ENCODE results near the gene RNF213.

Gene RNF213

GRCh38 chr17:80349751-80350150, 89.1 kb downstream of the RNF213 start:
- Histone ChIP-seq H3K9me3 (ENCODE audit: low read length) (no peaks in the 10 kb centered on the region), H3K9ac (ENCODE audit: low read length) (no peak overlapping the region)

GRCh38 chr17:80352216-80352895, 91.7 kb downstream of the RNF213 start:
- H3K9me3 ChIP-seq (ENCODE audit: low read length) = no peaks in the 10 kb centered on the region
- no peaks in the 10 kb centered on the region for H3K27me3 ChIP-seq (ENCODE audit: control insufficient read depth in 1 of 2, insufficient read depth in 2 of 2, low read length in 2 of 2)
- no peaks in the 10 kb centered on the region for H3K4me1 ChIP-seq (ENCODE audit: insufficient read depth, low read length)
- peaks cover 81% of the 10 kb centered on the region for H3K36me3 ChIP-seq (ENCODE audit: insufficient read depth, low read length)
- no peak overlapping the region for H3K9ac ChIP-seq (ENCODE audit: low read length)
- H3K4me3 ChIP-seq (ENCODE audit: low read depth in 1 of 2, low read length in 2 of 2) = no peak overlapping the region
- no peak overlapping the region for H3K27ac ChIP-seq (ENCODE audit: low read depth, low read length)

More at GRCh38 chr17:80349751-80350150, 89.1 kb downstream of the RNF213 start:
- Histone ChIP-seq H3K4me1 (ENCODE audit: insufficient read depth, low read length) (no peaks in the 10 kb centered on the region), H3K4me3 (ENCODE audit: low read depth in 1 of 2, low read length in 2 of 2) (no peak overlapping the region), H3K27me3 (ENCODE audit: control insufficient read depth in 1 of 2, insufficient read depth in 2 of 2, low read length in 2 of 2) (no peaks in the 10 kb centered on the region), H3K27ac (ENCODE audit: low read depth, low read length) (no peak overlapping the region), H3K36me3 (ENCODE audit: insufficient read depth, low read length) (peaks cover 92% of the 10 kb centered on the region)

- no peaks in the 10 kb centered on the region for H3K9me3 ChIP-seq (ENCODE audit: low read length)
These were observed 92.5 kb downstream of the RNF213 start for GRCh38 chr17:80352991-80353665.

GRCh38 chr17:80353718-80354275, 93.1 kb downstream of the RNF213 start:
- no peaks in the 10 kb centered on the region for H3K9me3 ChIP-seq (ENCODE audit: low read length)
- no peaks in the 10 kb centered on the region for H3K4me1 ChIP-seq (ENCODE audit: insufficient read depth, low read length)
- no peak overlapping the region for H3K4me3 ChIP-seq (ENCODE audit: low read depth in 1 of 2, low read length in 2 of 2)
- H3K27ac ChIP-seq (ENCODE audit: low read depth, low read length) = no peak overlapping the region
- peaks cover 78% of the 10 kb centered on the region for H3K36me3 ChIP-seq (ENCODE audit: insufficient read depth, low read length)
- H3K27me3 ChIP-seq (ENCODE audit: control insufficient read depth in 1 of 2, insufficient read depth in 2 of 2, low read length in 2 of 2) = no peaks in the 10 kb centered on the region
- H3K9ac ChIP-seq (ENCODE audit: low read length) = no peak overlapping the region

More at GRCh38 chr17:80352991-80353665, 92.5 kb downstream of the RNF213 start:
- H3K36me3 ChIP-seq (ENCODE audit: insufficient read depth, low read length) = peaks cover 81% of the 10 kb centered on the region
- no peak overlapping the region for H3K27ac ChIP-seq (ENCODE audit: low read depth, low read length)
- no peak overlapping the region for H3K4me3 ChIP-seq (ENCODE audit: low read depth in 1 of 2, low read length in 2 of 2)
- no peaks in the 10 kb centered on the region for H3K27me3 ChIP-seq (ENCODE audit: control insufficient read depth in 1 of 2, insufficient read depth in 2 of 2, low read length in 2 of 2)
- no peaks in the 10 kb centered on the region for H3K4me1 ChIP-seq (ENCODE audit: insufficient read depth, low read length)
- no peak overlapping the region for H3K9ac ChIP-seq (ENCODE audit: low read length)

GRCh38 chr17:80354336-80354735, 93.7 kb downstream of the RNF213 start:
- Histone ChIP-seq H3K4me1 (ENCODE audit: insufficient read depth, low read length) (no peaks in the 10 kb centered on the region), H3K27me3 (ENCODE audit: control insufficient read depth in 1 of 2, insufficient read depth in 2 of 2, low read length in 2 of 2) (no peaks in the 10 kb centered on the region), H3K36me3 (ENCODE audit: insufficient read depth, low read length) (peaks cover 81% of the 10 kb centered on the region), H3K9me3 (ENCODE audit: low read length) (no peaks in the 10 kb centered on the region), H3K4me3 (ENCODE audit: low read depth in 1 of 2, low read length in 2 of 2) (no peak overlapping the region), H3K27ac (ENCODE audit: low read depth, low read length) (no peak overlapping the region), H3K9ac (ENCODE audit: low read length) (no peak overlapping the region)

GRCh38 chr17:80356231-80356856, 95.7 kb downstream of the RNF213 start:
- Histone ChIP-seq H3K4me3 (ENCODE audit: low read depth in 1 of 2, low read length in 2 of 2) (no peak overlapping the region), H3K9me3 (ENCODE audit: low read length) (no peaks in the 10 kb centered on the region), H3K36me3 (ENCODE audit: insufficient read depth, low read length) (peaks cover 83% of the 10 kb centered on the region), H3K27ac (ENCODE audit: low read depth, low read length) (no peak overlapping the region), H3K4me1 (ENCODE audit: insufficient read depth, low read length) (no peaks in the 10 kb centered on the region), H3K27me3 (ENCODE audit: control insufficient read depth in 1 of 2, insufficient read depth in 2 of 2, low read length in 2 of 2) (no peaks in the 10 kb centered on the region), H3K9ac (ENCODE audit: low read length) (no peak overlapping the region)

- Histone ChIP-seq H3K27me3 (ENCODE audit: control insufficient read depth in 1 of 2, insufficient read depth in 2 of 2, low read length in 2 of 2) (no peaks in the 10 kb centered on the region), H3K27ac (ENCODE audit: low read depth, low read length) (no peak overlapping the region), H3K36me3 (ENCODE audit: insufficient read depth, low read length) (peaks cover 79% of the 10 kb centered on the region), H3K9ac (ENCODE audit: low read length) (no peak overlapping the region), H3K9me3 (ENCODE audit: low read length) (no peaks in the 10 kb centered on the region), H3K4me1 (ENCODE audit: insufficient read depth, low read length) (peaks cover 1% of the 10 kb centered on the region), H3K4me3 (ENCODE audit: low read depth in 1 of 2, low read length in 2 of 2) (no peak overlapping the region)
These were observed 97.5 kb downstream of the RNF213 start for GRCh38 chr17:80358131-80358530.

- Histone ChIP-seq H3K9ac (ENCODE audit: low read length) (no peak overlapping the region), H3K27me3 (ENCODE audit: control insufficient read depth in 1 of 2, insufficient read depth in 2 of 2, low read length in 2 of 2) (no peaks in the 10 kb centered on the region), H3K27ac (ENCODE audit: low read depth, low read length) (no peak overlapping the region), H3K36me3 (ENCODE audit: insufficient read depth, low read length) (peaks cover 79% of the 10 kb centered on the region), H3K4me1 (ENCODE audit: insufficient read depth, low read length) (peaks cover 7% of the 10 kb centered on the region), H3K9me3 (ENCODE audit: low read length) (no peaks in the 10 kb centered on the region), H3K4me3 (ENCODE audit: low read depth in 1 of 2, low read length in 2 of 2) (no peak overlapping the region)
These were observed 98.2 kb downstream of the RNF213 start for GRCh38 chr17:80358861-80359260.

GRCh38 chr17:80359422-80360110, 98.9 kb downstream of the RNF213 start:
- Histone ChIP-seq H3K27me3 (ENCODE audit: control insufficient read depth in 1 of 2, insufficient read depth in 2 of 2, low read length in 2 of 2) (no peaks in the 10 kb centered on the region), H3K27ac (ENCODE audit: low read depth, low read length) (no peak overlapping the region), H3K36me3 (ENCODE audit: insufficient read depth, low read length) (peaks cover 79% of the 10 kb centered on the region), H3K9ac (ENCODE audit: low read length) (no peak overlapping the region), H3K4me3 (ENCODE audit: low read depth in 1 of 2, low read length in 2 of 2) (no peak overlapping the region), H3K9me3 (ENCODE audit: low read length) (no peaks in the 10 kb centered on the region), H3K4me1 (ENCODE audit: insufficient read depth, low read length) (peaks cover 7% of the 10 kb centered on the region)

GRCh38 chr17:80360396-80360795, 99.7 kb downstream of the RNF213 start:
- no peak overlapping the region for H3K9ac ChIP-seq (ENCODE audit: low read length)
- no peak overlapping the region for H3K27ac ChIP-seq (ENCODE audit: low read depth, low read length)
- no peak overlapping the region for H3K4me3 ChIP-seq (ENCODE audit: low read depth in 1 of 2, low read length in 2 of 2)
- peaks cover 7% of the 10 kb centered on the region for H3K4me1 ChIP-seq (ENCODE audit: insufficient read depth, low read length)
- H3K36me3 ChIP-seq (ENCODE audit: insufficient read depth, low read length) = peaks cover 79% of the 10 kb centered on the region
- no peaks in the 10 kb centered on the region for H3K9me3 ChIP-seq (ENCODE audit: low read length)
- no peaks in the 10 kb centered on the region for H3K27me3 ChIP-seq (ENCODE audit: control insufficient read depth in 1 of 2, insufficient read depth in 2 of 2, low read length in 2 of 2)
